ACC112 (cell line): ENCODE results near the gene GGA2.

Experiments used
- H2AFZ ChIP-seq: fragments of 200-600 bp; sonication (generic); one replicate; pipeline ENCODE4 v1.6.0; 2017; ENCODE audit warnings: antibody characterized with exemption, low read length; ENCODE audit not compliant: unreplicated experiment
- H3K27ac ChIP-seq: fragments of 200-600 bp; sonication (generic); 2 replicates; pipeline ENCODE4 v1.5.1; 2014; ENCODE audit warnings: low read depth, mild to moderate bottlenecking, antibody characterized with exemption, low read length, moderate library complexity
- H3K27me3 ChIP-seq: fragments of 200-600 bp; sonication (generic); 2 replicates; pipeline ENCODE4 v1.6.1; 2014; ENCODE audit warnings: mild to moderate bottlenecking, antibody characterized with exemption, low read length, moderate library complexity, mixed read lengths; ENCODE audit not compliant: insufficient read depth
- H3K36me3 ChIP-seq: fragments of 200-600 bp; sonication (generic); 2 replicates; pipeline ENCODE4 v1.6.1; 2016; ENCODE audit warnings: mild to moderate bottlenecking, antibody characterized with exemption, low read length, moderate library complexity, mixed read lengths; ENCODE audit not compliant: insufficient read depth
- H3K4me1 ChIP-seq: fragments of 200-600 bp; sonication (generic); one replicate; pipeline ENCODE4 v1.6.1; 2016; ENCODE audit warnings: low read length, mixed read lengths; ENCODE audit not compliant: insufficient read depth, unreplicated experiment, control insufficient read depth
- H3K4me3 ChIP-seq: fragments of 200-600 bp; sonication (generic); 2 replicates; pipeline ENCODE4 v1.5.1; 2014; ENCODE audit warnings: mild to moderate bottlenecking, low read depth, low read length
- H3K79me2 ChIP-seq: fragments of 200-600 bp; sonication (generic); one replicate; pipeline ENCODE4 v1.6.0; 2016; ENCODE audit warnings: low read length; ENCODE audit not compliant: control insufficient read depth, unreplicated experiment, insufficient read depth

GGA2 gene

DNA sequence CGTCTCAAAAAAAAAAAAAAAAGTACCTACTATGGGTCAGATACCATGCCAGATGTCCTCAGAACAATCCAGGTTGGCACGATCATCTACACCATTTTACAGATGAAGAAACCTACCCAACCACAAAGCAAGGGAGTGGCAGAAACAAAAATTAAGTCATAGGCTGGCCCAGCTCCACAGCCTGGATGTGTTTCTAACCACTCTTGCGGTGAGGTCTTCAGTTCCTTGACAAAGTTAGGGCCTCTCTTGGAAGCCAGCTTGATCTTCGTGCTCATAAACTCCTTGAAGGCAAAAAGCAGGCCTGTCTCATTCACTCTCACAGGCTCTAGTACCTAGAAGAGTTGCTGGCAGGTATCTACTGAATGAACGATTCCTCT is 6.2 kb downstream of the GGA2 start:
- no peaks in the 10 kb centered on the region for H3K36me3 ChIP-seq
- peaks cover 30% of the 10 kb centered on the region for H3K4me1 ChIP-seq
- H3K27ac ChIP-seq = peak overlapping the region; percentile 73
- H3K27me3 ChIP-seq = no peaks in the 10 kb centered on the region
- no peak overlapping the region for H2AFZ ChIP-seq
- H3K79me2 ChIP-seq = peaks cover 78% of the 10 kb centered on the region
- H3K4me3 ChIP-seq = peak overlapping the region; percentile 36

DNA sequence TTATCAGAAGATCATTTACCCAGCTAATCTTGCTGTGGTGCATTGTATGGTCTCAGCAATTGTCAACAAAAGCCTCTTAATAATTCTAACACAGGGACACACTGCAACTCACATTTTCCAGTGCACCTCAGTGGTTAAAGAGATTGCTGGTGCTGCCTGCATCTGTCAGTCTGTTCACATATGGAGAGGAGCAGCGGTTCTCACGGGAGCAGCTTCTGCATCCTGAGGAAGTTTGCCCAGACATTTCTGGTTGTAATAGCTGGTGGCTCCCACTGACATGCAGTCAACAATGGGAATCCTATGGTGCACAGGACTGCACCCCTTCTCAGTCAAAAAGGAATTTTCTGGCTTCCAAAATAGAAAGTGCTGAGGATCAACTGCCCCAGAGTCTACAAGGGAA is 7.8 kb downstream of the GGA2 start:
- H3K4me1 ChIP-seq = peaks cover 24% of the 10 kb centered on the region
- H3K27ac ChIP-seq = no peak overlapping the region
- no peaks in the 10 kb centered on the region for H3K36me3 ChIP-seq
- H2AFZ ChIP-seq = no peak overlapping the region
- H3K79me2 ChIP-seq = peaks cover 75% of the 10 kb centered on the region
- H3K27me3 ChIP-seq = no peaks in the 10 kb centered on the region
- no peak overlapping the region for H3K4me3 ChIP-seq

DNA sequence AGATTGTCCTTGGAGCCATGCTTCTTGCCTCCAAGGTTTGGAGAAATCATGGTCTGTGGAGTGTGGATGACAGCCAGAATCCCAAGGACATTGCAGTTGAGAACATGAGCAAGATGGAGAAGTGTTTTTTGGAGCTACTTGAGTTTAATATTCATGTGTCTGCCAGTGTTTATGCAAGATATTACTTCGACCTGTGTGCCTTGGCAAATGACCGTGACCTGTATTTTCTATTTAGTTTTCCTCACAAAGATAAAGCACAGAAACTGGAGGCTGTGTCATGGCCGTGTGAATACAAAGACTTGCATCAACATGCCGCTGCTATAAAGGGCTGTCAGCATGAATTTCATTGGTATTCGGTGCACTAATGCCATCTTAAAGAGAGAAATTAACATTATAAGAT is 9.0 kb downstream of the GGA2 start:
- peaks cover 69% of the 10 kb centered on the region for H3K79me2 ChIP-seq
- H3K27me3 ChIP-seq = no peaks in the 10 kb centered on the region
- no peak overlapping the region for H3K27ac ChIP-seq
- H2AFZ ChIP-seq = no peak overlapping the region
- H3K36me3 ChIP-seq = no peaks in the 10 kb centered on the region
- peaks cover 30% of the 10 kb centered on the region for H3K4me1 ChIP-seq
- H3K4me3 ChIP-seq = no peak overlapping the region

DNA sequence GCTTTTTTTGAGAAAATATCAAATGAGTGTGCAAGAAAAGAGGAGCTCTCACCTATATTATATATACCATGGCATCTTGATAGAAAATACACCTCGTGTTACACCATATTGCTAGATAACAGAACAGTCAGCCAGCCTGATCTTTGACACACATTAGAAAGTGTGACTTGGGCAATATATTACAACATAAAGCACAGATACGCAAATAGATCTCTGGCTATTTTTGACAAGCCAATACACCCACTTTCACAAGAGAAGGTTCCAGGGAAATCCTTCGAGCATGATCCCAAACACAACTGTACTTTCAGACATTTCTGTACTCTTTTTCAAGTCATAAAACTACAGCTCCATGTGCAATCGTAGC is 9.4 kb downstream of the GGA2 start:
- peaks cover 66% of the 10 kb centered on the region for H3K79me2 ChIP-seq
- peaks cover 29% of the 10 kb centered on the region for H3K4me1 ChIP-seq
- H3K4me3 ChIP-seq = no peak overlapping the region
- no peaks in the 10 kb centered on the region for H3K36me3 ChIP-seq
- H2AFZ ChIP-seq = no peak overlapping the region
- H3K27ac ChIP-seq = no peak overlapping the region
- no peaks in the 10 kb centered on the region for H3K27me3 ChIP-seq

DNA sequence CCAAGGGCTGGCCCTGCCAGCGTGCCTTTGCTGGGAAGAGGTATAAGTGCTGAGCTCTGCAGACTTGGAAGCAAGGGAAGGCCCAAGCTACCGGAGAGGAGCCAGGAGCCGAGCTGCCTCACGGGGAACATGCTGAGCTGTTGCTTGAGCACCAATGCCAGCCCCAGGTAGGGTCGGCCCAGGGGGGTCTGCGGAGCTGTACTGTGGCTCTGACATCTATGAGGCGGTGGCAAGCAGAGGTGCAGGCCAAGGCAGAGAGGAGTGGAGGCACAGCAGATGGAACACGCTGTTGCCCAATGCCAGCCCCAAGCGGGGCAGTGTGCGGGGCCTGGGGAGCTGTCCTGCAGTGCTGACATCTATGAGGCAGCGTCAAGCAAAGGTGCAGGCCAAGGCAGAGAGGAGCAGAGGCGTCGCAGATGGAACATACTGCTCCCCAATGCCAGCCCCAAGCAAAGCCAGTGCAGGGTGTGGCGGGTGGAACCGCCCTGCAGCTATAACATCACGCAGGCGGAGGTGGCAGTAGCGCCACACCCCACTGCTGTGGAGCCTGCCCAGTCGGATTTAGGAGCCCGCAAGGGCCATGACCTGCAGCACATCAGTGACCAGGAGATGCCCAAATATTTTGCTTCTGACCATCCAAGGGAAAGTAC is 10.0 kb downstream of the GGA2 start:
- Histone ChIP-seq H3K79me2 (peaks cover 69% of the 10 kb centered on the region), H3K4me3 (no peak overlapping the region), H2AFZ (no peak overlapping the region), H3K27ac (no peak overlapping the region), H3K27me3 (no peaks in the 10 kb centered on the region), H3K36me3 (0 out of 2 replicates have a peak, but pooled peaks cover 3% of the 10 kb centered on the region), H3K4me1 (peaks cover 25% of the 10 kb centered on the region)

DNA sequence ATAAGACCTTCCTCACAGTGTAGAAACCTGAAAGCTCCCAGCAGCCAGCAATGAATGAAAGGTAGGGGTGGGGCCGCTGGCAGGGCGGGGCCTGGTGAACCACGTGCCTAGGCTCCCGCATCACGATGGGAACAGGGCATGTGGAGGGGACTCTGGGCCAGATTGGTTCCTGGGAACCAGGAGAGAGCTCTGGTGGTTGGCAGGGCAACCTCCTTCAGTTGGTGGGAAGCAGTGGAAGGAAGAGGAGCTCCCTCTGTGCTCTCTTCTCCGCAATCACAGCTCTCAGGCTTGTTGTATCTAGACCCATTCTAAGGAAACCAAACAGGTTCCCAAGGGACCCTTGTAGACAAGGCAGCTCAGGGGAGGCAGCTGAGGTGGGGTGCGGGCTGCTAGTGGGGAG is 10.5 kb downstream of the GGA2 start:
- Histone ChIP-seq H3K27me3 (no peaks in the 10 kb centered on the region), H3K79me2 (peaks cover 65% of the 10 kb centered on the region), H2AFZ (no peak overlapping the region), H3K27ac (no peak overlapping the region), H3K36me3 (0 out of 2 replicates have a peak, but pooled peaks cover 5% of the 10 kb centered on the region), H3K4me3 (no peak overlapping the region), H3K4me1 (peaks cover 23% of the 10 kb centered on the region)

DNA sequence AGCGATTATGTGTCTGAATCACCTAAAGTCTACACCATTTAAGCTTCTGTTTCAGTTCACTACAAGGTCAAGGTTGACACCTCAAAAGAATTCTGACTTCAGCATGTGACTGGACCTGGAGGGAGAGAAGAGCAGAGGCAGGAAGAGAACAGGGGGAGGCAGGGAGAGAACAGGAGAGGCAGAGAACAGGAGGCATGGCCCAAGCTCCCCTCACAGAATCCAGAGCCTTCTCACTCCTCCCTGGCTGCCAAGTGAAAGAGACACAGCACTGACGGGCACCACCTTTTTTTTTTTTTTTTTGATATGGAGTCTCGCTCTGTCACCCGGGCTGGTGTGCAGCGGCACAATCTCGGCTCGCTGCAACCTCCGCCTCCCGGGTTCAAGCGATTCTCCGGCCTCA is 11.4 kb downstream of the GGA2 start:
- Histone ChIP-seq H3K4me1 (peaks cover 14% of the 10 kb centered on the region), H3K36me3 (0 out of 2 replicates have a peak, but pooled peaks cover 8% of the 10 kb centered on the region), H3K4me3 (no peak overlapping the region), H2AFZ (no peak overlapping the region), H3K27ac (no peak overlapping the region), H3K79me2 (peaks cover 58% of the 10 kb centered on the region), H3K27me3 (no peaks in the 10 kb centered on the region)

DNA sequence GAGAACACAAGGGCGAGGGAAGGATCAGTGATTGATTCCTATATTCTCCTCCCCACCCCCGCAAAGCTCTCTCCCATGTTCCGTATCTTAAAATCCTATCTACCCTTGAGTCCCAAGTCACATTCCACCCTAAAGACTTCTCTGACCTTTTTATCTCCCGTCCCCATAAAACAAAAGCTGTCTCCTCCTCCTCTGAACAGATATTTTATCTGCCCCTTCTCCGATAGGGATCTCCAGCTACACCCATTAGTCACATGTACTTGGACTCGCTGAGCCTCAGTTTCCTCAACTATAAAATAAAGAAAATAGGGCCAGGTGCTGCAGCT is 12.8 kb downstream of the GGA2 start:
- H2AFZ ChIP-seq = no peak overlapping the region
- H3K27ac ChIP-seq = no peak overlapping the region
- H3K79me2 ChIP-seq = peaks cover 47% of the 10 kb centered on the region

DNA sequence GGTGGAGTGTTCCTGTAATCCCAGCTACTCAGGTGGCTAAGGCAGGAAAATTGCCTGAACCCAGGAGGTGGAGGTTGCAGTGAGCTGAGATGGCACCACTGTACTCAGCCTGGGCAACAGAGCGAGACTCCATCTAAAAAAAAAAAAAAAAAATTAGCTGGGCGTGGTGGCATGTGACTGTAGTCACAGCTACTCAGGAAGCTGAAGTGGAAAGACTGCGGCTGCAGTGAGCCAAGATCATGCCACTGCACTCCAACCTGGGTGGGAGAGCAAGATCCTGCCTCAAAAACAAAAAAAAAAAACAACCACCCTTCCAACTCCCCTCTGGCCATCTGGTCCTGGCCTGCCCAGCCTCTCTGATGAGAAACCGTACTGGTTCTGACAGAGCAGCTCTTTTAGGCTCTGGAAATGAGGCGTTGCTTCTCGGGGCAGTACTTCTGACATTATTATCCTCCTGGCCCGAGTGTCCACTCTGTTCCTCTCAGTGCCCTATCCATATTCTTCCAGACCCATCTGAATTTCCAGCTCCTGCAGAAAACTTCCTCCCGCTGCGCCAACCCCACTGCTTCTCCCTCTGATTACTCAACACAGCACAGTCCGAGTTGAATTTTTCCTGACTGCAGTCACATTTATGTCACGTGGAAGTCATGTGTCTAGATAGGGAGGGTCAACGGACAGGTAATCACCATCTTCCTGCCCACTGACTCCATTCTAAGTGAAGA is 13.3 kb downstream of the GGA2 start:
- Histone ChIP-seq H3K4me1 (peaks cover 17% of the 10 kb centered on the region), H3K36me3 (peaks cover 14% of the 10 kb centered on the region; the same call in 1 of the 2 replicates), H3K79me2 (peaks cover 42% of the 10 kb centered on the region)

More for the DNA sequence above, 12.8 kb downstream of the GGA2 start:
- peaks cover 12% of the 10 kb centered on the region for H3K4me1 ChIP-seq
- H3K36me3 ChIP-seq = 0 out of 2 replicates have a peak, but pooled peaks cover 9% of the 10 kb centered on the region
- no peaks in the 10 kb centered on the region for H3K27me3 ChIP-seq
- H3K4me3 ChIP-seq = no peak overlapping the region

DNA sequence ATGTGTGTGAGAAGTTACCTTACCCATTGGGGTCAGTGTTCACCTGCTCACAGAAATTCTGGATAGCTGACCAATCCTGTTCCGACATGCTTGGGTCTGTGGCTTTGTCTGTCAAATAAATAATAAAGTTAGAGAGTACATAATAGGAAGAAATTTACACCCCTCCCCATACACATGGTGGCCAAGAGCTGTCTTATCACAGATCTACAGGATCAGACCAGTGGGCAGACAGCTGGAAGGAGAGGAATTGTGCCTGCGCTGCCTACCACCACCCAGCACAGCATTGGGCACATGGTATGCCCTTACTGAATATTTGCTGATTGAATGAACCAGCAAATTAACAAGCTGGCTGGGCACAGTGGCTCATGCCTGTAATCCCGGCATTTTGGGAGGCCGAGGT is 14.6 kb downstream of the GGA2 start:
- Histone ChIP-seq H3K27me3 (no peaks in the 10 kb centered on the region), H2AFZ (no peak overlapping the region), H3K27ac (no peak overlapping the region), H3K4me1 (peaks cover 22% of the 10 kb centered on the region), H3K79me2 (peaks cover 29% of the 10 kb centered on the region), H3K4me3 (no peak overlapping the region), H3K36me3 (peaks cover 14% of the 10 kb centered on the region; the same call in 1 of the 2 replicates)

More for the DNA sequence above, 13.3 kb downstream of the GGA2 start:
- no peak overlapping the region for H2AFZ ChIP-seq
- no peak overlapping the region for H3K4me3 ChIP-seq
- H3K27me3 ChIP-seq = no peaks in the 10 kb centered on the region
- no peak overlapping the region for H3K27ac ChIP-seq

DNA sequence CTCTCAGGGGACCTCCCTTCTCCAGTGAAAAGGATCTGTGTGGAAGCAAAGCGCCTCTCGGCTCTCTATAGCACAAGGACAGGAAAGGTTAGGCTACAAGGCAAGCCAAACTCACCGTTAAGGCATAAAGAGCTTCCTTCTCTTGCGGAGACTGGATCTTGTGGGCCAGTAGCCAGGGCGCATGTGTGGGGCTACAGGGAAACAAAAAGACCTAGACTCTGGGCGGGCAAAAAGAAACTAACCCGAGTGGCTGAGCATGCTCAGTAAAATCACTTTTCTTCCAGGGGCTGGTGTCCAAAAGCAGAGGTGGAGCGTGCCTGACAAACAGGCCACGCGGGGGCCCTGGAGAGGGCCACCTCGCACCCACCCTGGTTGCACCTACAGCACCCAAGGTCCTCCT is 16.1 kb downstream of the GGA2 start:
- Histone ChIP-seq H3K4me1 (peaks cover 22% of the 10 kb centered on the region), H3K27ac (no peak overlapping the region), H2AFZ (no peak overlapping the region), H3K4me3 (no peak overlapping the region), H3K27me3 (no peaks in the 10 kb centered on the region), H3K79me2 (peaks cover 19% of the 10 kb centered on the region), H3K36me3 (peaks cover 14% of the 10 kb centered on the region; the same call in 1 of the 2 replicates)
